HUES6 (cell line): ENCODE measurements around the gene FCER2.

Source experiments
- H3K27ac ChIP-seq: 2 replicates; pipeline ENCODE4 v1.7.0; 2013; ENCODE audit warnings: low read depth, mild to moderate bottlenecking, low read length, inconsistent platforms
- H3K27me3 ChIP-seq: 2 replicates; pipeline ENCODE4 v1.6.1; 2013; ENCODE audit warnings: low read length; ENCODE audit not compliant: control insufficient read depth, insufficient read depth
- H3K36me3 ChIP-seq: 2 replicates; pipeline ENCODE4 v1.6.1; 2013; ENCODE audit warnings: low read length; ENCODE audit not compliant: control insufficient read depth, insufficient read depth
- H3K4me1 ChIP-seq: 2 replicates; pipeline ENCODE4 v1.6.1; 2013; ENCODE audit warnings: low read length; ENCODE audit not compliant: control insufficient read depth, insufficient read depth
- H3K4me3 ChIP-seq: 2 replicates; pipeline ENCODE4 v1.5.1; 2013; ENCODE audit warnings: low read depth, low read length
- H3K9ac ChIP-seq: one replicate; pipeline ENCODE4 v1.6.1; 2013; ENCODE audit warnings: mild to moderate bottlenecking, low read length
- H3K9me3 ChIP-seq: 2 replicates; pipeline ENCODE4 v1.6.1; 2013; ENCODE audit warnings: low read depth, low read length; ENCODE audit not compliant: control insufficient read depth, insufficient read depth

Gene FCER2

GRCh38 chr19:7742991-7743390, 41.1 kb upstream of the FCER2 start:
- no peaks in the 10 kb centered on the region for H3K36me3 ChIP-seq
- no peak overlapping the region for H3K27ac ChIP-seq
- H3K4me3 ChIP-seq, result no peak overlapping the region
- no peaks in the 10 kb centered on the region for H3K9me3 ChIP-seq
- H3K9ac ChIP-seq, result no peak overlapping the region
- H3K27me3 ChIP-seq, result peaks cover 58% of the 10 kb centered on the region
- H3K4me1 ChIP-seq, result peaks cover 7% of the 10 kb centered on the region; the same call in 1 of the 2 replicates

DNA sequence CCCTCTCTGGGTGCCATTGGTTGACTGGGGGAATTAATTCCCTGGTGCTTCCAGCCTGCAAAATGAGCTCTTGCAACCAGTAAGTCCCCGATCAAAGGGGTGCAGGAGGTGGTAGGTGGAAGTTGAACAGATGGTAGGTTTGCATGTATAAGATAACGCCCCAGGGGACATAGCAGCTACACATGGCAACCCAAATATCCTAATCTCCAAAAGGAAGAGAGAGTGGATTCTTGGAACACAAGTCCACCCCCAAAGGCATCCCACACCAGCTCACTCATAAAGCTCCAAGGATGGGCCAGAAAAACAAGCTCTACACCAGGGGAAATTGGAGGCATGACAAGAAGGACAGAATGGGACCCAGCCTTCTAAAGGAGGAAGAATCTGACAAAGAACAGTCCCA, 40.6 kb upstream of the FCER2 start:
- Histone ChIP-seq H3K27me3 (peaks cover 58% of the 10 kb centered on the region), H3K36me3 (no peaks in the 10 kb centered on the region), H3K9me3 (no peaks in the 10 kb centered on the region), H3K4me3 (no peak overlapping the region), H3K9ac (no peak overlapping the region), H3K27ac (no peak overlapping the region), H3K4me1 (peaks cover 5% of the 10 kb centered on the region; the same call in 1 of the 2 replicates)

GRCh38 chr19:7740682-7741054, 38.7 kb upstream of the FCER2 start:
- peaks cover 72% of the 10 kb centered on the region for H3K27me3 ChIP-seq

GRCh38 chr19:7739801-7740681, 38.1 kb upstream of the FCER2 start:
- Histone ChIP-seq H3K4me1 (no peaks in the 10 kb centered on the region), H3K9ac (no peak overlapping the region), H3K27ac (no peak overlapping the region), H3K9me3 (no peaks in the 10 kb centered on the region), H3K27me3 (peaks cover 76% of the 10 kb centered on the region), H3K4me3 (no peak overlapping the region), H3K36me3 (no peaks in the 10 kb centered on the region)

More at GRCh38 chr19:7740682-7741054, 38.7 kb upstream of the FCER2 start:
- Histone ChIP-seq H3K4me3 (no peak overlapping the region), H3K27ac (no peak overlapping the region), H3K36me3 (no peaks in the 10 kb centered on the region), H3K9ac (no peak overlapping the region), H3K4me1 (no peaks in the 10 kb centered on the region), H3K9me3 (no peaks in the 10 kb centered on the region)

DNA sequence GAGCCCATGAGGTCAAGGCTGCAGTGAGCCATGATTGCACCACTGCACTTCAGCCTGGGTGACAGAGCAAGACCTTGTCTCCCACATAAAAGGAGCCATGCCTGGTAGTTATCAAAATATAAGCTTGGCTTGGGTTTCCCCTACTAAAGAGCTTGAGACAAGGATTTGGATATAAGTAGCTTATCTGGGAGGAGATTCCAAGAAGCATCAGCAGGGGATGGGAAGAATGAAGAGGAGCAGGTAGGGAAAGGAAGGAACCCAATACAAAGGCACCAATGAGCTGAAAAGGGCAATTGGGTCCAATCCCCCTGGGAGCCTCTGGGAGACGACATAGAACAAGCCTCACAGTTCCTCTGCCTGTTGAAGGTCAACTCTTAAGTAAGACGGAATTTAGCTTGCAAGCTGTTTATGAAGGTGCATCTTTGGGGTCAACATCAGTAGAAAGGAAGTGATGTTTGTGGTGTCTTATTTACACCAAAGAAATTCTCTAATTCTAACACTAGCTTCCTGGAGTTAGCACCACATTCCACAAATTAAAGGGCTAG, 37.4 kb upstream of the FCER2 start:
- no peaks in the 10 kb centered on the region for H3K4me1 ChIP-seq
- no peak overlapping the region for H3K9ac ChIP-seq
- no peaks in the 10 kb centered on the region for H3K36me3 ChIP-seq
- no peak overlapping the region for H3K4me3 ChIP-seq
- no peaks in the 10 kb centered on the region for H3K9me3 ChIP-seq
- peaks cover 76% of the 10 kb centered on the region for H3K27me3 ChIP-seq
- no peak overlapping the region for H3K27ac ChIP-seq

DNA sequence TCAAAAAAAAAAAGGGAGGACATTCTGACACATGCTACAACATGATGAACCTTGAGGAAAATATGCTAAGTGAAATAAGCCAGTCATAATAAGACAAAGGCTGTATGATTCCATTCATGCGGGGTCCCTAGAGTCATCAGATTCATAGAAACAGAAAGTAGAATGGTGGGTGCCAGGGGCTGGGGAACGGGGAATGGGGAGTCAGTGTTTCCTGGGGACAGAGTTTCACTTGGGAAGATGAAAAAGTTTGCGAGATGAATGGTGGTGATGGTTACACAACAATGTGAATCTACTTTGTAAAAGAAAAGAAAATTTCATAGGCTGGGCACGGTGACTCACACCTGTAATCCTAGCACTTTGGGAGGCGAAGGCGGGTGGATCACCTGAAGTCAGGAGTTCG, 36.1 kb upstream of the FCER2 start:
- Histone ChIP-seq H3K4me1 (no peaks in the 10 kb centered on the region), H3K9ac (no peak overlapping the region), H3K36me3 (no peaks in the 10 kb centered on the region), H3K9me3 (no peaks in the 10 kb centered on the region), H3K27me3 (peaks cover 76% of the 10 kb centered on the region), H3K4me3 (no peak overlapping the region), H3K27ac (no peak overlapping the region)

DNA sequence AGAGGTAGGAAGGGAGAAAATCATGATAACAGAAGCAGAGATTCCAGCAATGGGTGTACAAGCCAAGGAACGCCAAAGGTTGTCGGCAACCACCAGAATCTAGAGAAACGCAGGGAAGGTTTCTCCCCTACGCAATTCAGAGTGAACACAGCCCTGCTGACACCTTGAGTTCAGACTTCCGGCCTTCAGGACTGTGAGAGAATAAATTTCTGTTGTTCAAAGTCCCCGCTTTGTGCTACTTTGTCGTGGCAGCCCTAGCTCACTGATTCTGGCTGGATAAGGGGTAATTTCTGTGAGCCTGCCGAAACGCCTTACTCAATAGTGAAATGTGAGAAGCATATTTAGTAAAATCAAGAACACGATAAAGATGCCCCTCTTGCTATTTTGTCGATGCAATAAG, 35.3 kb upstream of the FCER2 start:
- H3K27ac ChIP-seq, result no peak overlapping the region
- H3K27me3 ChIP-seq, result peaks cover 76% of the 10 kb centered on the region
- no peak overlapping the region for H3K9ac ChIP-seq
- no peaks in the 10 kb centered on the region for H3K9me3 ChIP-seq
- H3K4me1 ChIP-seq, result no peaks in the 10 kb centered on the region
- no peaks in the 10 kb centered on the region for H3K36me3 ChIP-seq
- H3K4me3 ChIP-seq, result no peak overlapping the region

- H3K27ac ChIP-seq, result no peak overlapping the region
- no peaks in the 10 kb centered on the region for H3K4me1 ChIP-seq
- no peak overlapping the region for H3K4me3 ChIP-seq
- peaks cover 83% of the 10 kb centered on the region for H3K27me3 ChIP-seq
- H3K9me3 ChIP-seq, result no peaks in the 10 kb centered on the region
- H3K9ac ChIP-seq, result no peak overlapping the region
- H3K36me3 ChIP-seq, result no peaks in the 10 kb centered on the region
These were observed 34.2 kb upstream of the FCER2 start for GRCh38 chr19:7736148-7736547.

DNA sequence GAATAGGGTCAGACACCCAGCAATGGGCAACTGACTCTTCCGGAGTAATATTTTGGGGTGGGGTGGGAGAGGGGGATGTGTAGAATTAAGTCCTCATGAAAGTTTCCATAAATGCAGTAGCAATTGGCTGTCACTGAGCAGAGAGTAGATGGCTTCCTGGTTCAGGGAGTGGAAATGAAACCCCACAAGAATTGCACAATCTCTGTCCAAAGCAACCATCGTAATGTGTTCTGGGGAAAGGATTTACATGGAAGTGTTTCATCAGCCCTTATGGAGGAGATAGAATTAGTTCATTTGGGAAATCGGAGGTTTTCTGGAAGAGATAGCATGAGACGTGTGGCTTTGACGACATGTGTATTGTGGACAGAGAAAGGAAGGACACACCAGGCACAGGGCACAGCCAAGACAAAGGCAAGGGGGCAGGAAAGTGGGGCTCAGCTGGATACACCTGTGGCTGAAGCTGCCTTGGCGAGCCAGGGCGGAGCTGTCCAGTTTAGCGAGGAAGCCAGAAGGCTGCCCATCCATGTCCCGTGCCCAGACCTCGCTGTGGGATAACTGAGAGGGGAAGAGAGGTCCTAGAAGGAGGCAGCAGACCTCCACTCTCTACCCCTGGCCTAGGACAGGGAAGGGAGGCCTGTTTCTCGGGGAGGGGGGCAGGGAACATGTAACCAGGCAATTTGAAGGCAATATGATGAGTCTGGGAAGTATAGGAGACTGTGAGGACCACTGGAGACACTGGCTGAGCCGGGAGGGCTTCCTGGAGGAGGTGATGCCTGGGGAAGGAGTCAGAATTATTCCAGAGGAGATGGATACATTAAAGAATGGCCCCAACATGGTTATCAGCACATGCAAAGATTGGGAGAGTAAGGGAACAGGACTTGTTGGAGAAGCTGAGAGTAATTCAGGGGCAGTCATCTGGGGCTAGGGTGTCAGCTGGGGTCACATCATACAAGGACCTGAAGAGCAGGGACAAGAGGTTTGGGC, 32.6 kb upstream of the FCER2 start:
- H3K9me3 ChIP-seq, result no peaks in the 10 kb centered on the region
- no peaks in the 10 kb centered on the region for H3K36me3 ChIP-seq
- H3K9ac ChIP-seq, result no peak overlapping the region
- no peak overlapping the region for H3K27ac ChIP-seq
- H3K4me3 ChIP-seq, result no peak overlapping the region
- peaks cover 2% of the 10 kb centered on the region; the same call in 1 of the 2 replicates for H3K4me1 ChIP-seq
- peaks cover 84% of the 10 kb centered on the region for H3K27me3 ChIP-seq

DNA sequence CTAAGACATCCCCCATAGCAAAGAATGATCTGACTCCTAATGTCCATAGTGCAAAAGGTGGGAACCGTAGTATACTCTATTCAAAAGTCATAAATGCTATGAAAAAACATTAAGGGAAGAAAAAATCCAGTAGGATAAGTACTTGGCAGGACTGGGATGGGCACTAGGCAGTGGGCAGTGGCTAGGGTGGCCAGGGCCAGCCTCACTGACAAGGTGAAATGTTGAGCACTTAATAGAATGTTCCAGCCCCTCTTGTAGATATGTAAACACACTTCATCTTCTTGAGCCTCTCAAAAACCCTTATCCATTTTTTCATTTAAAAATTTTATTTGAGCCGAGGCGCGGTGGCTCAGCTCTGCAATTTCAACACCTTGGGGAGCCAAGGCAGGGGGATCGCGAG, 31.4 kb upstream of the FCER2 start:
- no peak overlapping the region for H3K4me3 ChIP-seq
- H3K9ac ChIP-seq, result no peak overlapping the region
- no peak overlapping the region for H3K27ac ChIP-seq
- H3K27me3 ChIP-seq, result peaks cover 86% of the 10 kb centered on the region
- no peaks in the 10 kb centered on the region for H3K36me3 ChIP-seq
- no peaks in the 10 kb centered on the region for H3K9me3 ChIP-seq
- H3K4me1 ChIP-seq, result peaks cover 9% of the 10 kb centered on the region; the same call in 1 of the 2 replicates
